Measurements from ENCODE around the gene ATP5F1A.

ATP5F1A gene

GRCh38 chr18:46067438-46068007 lies 30.6 kb downstream of the ATP5F1A start:
- no peak overlapping the region for H3K27ac ChIP-seq
- no peak for TF ChIP-seq ZFX (IDR thresholded peaks at IDR 0.05)
- TF ChIP-seq, protein P1, sequence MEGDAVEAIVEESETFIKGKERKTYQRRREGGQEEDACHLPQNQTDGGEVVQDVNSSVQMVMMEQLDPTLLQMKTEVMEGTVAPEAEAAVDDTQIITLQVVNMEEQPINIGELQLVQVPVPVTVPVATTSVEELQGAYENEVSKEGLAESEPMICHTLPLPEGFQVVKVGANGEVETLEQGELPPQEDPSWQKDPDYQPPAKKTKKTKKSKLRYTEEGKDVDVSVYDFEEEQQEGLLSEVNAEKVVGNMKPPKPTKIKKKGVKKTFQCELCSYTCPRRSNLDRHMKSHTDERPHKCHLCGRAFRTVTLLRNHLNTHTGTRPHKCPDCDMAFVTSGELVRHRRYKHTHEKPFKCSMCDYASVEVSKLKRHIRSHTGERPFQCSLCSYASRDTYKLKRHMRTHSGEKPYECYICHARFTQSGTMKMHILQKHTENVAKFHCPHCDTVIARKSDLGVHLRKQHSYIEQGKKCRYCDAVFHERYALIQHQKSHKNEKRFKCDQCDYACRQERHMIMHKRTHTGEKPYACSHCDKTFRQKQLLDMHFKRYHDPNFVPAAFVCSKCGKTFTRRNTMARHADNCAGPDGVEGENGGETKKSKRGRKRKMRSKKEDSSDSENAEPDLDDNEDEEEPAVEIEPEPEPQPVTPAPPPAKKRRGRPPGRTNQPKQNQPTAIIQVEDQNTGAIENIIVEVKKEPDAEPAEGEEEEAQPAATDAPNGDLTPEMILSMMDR (conservative IDR thresholded peaks at IDR 0.05) = no peak

DNA sequence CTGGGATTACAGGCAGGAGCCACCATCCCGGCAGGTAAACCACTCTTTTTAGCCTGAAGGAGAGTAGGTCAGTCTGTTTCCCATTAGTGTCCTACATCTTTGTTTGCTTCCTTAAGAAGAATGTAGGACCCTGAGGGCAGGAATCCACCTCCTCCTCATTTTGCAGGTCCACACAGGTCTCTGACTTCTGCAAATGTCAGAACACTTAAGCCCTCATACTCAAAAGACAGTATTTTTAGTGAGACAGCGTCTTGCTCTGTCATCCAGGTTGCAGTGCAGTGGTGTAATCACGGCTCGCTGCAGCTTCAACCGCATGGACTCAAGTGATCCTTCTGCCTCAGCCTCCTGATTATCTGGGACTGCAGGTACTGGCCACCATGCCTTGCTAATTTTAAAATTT lies 35.3 kb downstream of the ATP5F1A start:
- no peak overlapping the region for H3K27ac ChIP-seq
- TF ChIP-seq, protein P1 (conservative IDR thresholded peaks at IDR 0.05) = no peak

DNA sequence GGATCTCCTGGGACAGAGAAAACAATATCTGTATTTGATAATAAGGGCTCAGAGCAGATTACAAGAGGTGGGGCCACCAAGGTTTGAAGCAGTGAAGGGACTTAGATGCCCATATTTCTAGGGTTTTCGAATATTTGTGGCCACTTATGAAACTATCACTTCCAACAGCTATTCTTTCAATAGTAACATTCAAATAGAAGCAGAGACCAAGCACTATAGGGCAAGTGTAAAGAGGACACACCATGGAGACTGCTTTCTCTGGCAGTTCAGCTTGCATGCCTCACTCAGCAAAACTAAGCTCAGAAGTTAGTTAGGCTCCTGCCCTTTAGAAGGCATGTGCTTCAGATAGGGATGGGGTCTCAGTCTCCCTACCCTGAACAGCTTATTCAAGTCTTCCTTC lies 36.3 kb downstream of the ATP5F1A start:
- no peak overlapping the region for H3K27ac ChIP-seq
- TF ChIP-seq, protein P1 (conservative IDR thresholded peaks at IDR 0.05) = no peak
- no peak for TF ChIP-seq ZFX (IDR thresholded peaks at IDR 0.05)

- TF ChIP-seq, protein P1 (conservative IDR thresholded peaks at IDR 0.05) = no peak
- TF ChIP-seq ZFX (IDR thresholded peaks at IDR 0.05) = no peak
- H3K27ac ChIP-seq = no peak overlapping the region
These were observed 36.7 kb downstream of the ATP5F1A start for GRCh38 chr18:46061387-46061786.

DNA sequence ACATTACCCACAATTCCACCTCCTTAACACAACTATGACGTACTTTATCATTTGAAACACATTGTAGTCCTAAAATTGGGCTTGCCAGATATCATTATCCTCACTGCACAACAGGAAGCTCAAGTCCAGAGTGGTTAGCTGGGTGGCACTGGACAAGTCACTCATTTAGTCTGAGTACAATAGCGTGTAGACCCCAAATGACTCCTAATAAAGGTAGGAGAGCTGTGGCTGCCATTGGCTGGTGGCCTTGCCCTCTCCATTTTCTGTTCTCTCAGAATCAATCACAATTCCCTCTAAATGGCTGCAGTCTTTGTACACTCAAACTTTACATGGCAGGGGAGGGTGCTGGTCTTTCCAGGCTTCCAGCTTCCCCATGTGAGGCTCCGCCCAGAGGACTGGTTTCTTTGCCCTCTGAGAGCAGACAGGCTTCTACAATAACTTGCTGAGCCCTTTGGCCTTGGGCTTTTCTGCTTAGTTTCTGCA lies 37.7 kb downstream of the ATP5F1A start:
- TF ChIP-seq, protein P1 (conservative IDR thresholded peaks at IDR 0.05) = no peak
- TF ChIP-seq ZFX (IDR thresholded peaks at IDR 0.05) = no peak
- no peak overlapping the region for H3K27ac ChIP-seq

- no peak for TF ChIP-seq ZFX (IDR thresholded peaks at IDR 0.05)
- TF ChIP-seq, protein P1 (conservative IDR thresholded peaks at IDR 0.05) = no peak
These were observed 42.3 kb downstream of the ATP5F1A start for GRCh38 chr18:46055838-46056230.

GRCh38 chr18:46054956-46055837 lies 42.9 kb downstream of the ATP5F1A start:
- H3K27ac ChIP-seq = no peak overlapping the region
- TF ChIP-seq ZFX (IDR thresholded peaks at IDR 0.05) = no peak
- TF ChIP-seq, protein P1 (conservative IDR thresholded peaks at IDR 0.05) = no peak

More at GRCh38 chr18:46055838-46056230, 42.3 kb downstream of the ATP5F1A start:
- H3K27ac ChIP-seq = no peak overlapping the region
